HepG2 (cell line): Measurements from ENCODE around the gene SDCCAG8. TPM values are rescaled to one million over a fixed set of nuclear protein-coding genes. Genes with fewer than 3 reads are reported as not detected.

Experiments used
- CEBPG ChIP-seq: IDR thresholded peaks from 2 replicates; pipeline ENCODE4 v1.6.1; 2016
- IRX3 ChIP-seq: sonication (generic); formaldehyde crosslinking; IDR thresholded peaks from 2 replicates; pipeline ENCODE4 v1.8.1; 2023; ENCODE audit warnings: mild to moderate bottlenecking, low read depth, missing genetic modification reagents, borderline replicate concordance
- NCOA5 ChIP-seq: sonication (generic); formaldehyde crosslinking; IDR thresholded peaks from 2 replicates; pipeline ENCODE4 v1.4.0; 2020; ENCODE audit warnings: missing genetic modification reagents
- SMC3 ChIP-seq: IDR thresholded peaks from 2 replicates; pipeline ENCODE4 v1.6.1; 2011; ENCODE audit warnings: low read length, improper control_type of control experiment
- STAG1 ChIP-seq: sonication (generic); formaldehyde crosslinking; IDR thresholded peaks from 2 replicates; pipeline ENCODE4 v1.4.0; 2020; ENCODE audit warnings: missing genetic modification reagents
- U2AF2 ChIP-seq: fragments of 200-400 bp; formaldehyde crosslinking; IDR thresholded peaks from 2 replicates; pipeline ENCODE4 v1.6.1; 2017; ENCODE audit warnings: low read depth, mild to moderate bottlenecking, low read length
- ZFP36L1 ChIP-seq: sonication (generic); formaldehyde crosslinking; IDR thresholded peaks from 2 replicates; pipeline ENCODE4 v1.8.0; 2022; ENCODE audit warnings: mild to moderate bottlenecking, missing genetic modification reagents, moderate library complexity
- ZNF12 ChIP-seq: sonication (generic); formaldehyde crosslinking; IDR thresholded peaks from 2 replicates; pipeline ENCODE4 v1.5.0; 2020; ENCODE audit warnings: missing genetic modification reagents
- ZNF501 ChIP-seq: sonication (generic); formaldehyde crosslinking; IDR thresholded peaks from 2 replicates; pipeline ENCODE4 v1.5.1; 2020; ENCODE audit warnings: mild to moderate bottlenecking, moderate library complexity, missing genetic modification reagents
- ZNF652 ChIP-seq: IDR thresholded peaks from 2 replicates; pipeline ENCODE4 v1.6.1; 2016; ENCODE audit warnings: low read depth, borderline replicate concordance
- ZNF660 ChIP-seq: sonication (generic); formaldehyde crosslinking; IDR thresholded peaks from 2 replicates; pipeline ENCODE4 v1.5.1; 2020; ENCODE audit warnings: mild to moderate bottlenecking, low read depth, missing genetic modification reagents, borderline replicate concordance
- ZNF883 ChIP-seq: sonication (generic); formaldehyde crosslinking; IDR thresholded peaks from 2 replicates; pipeline ENCODE4 v1.5.1; 2020; ENCODE audit warnings: mild to moderate bottlenecking, missing genetic modification reagents; ENCODE audit errors: not compliant biosample characterization
- polyA plus RNA-seq, 8 experiments: library from polyadenylated mRNA; depleted of rRNA in 3 of 8; stranded (reverse) in 7 of 8; unstranded in 1 of 8; fragments of >200 nt; fragmentation: Illumina TruSeq in 4 of 8; extraction: Trizol in 4 of 8; gene quantifications; 2 replicates each; pipeline versions ENCODE4 v1.2.1 to v1.2.3, GENCODE V29; 2011 to 2016; ENCODE audit warnings: low read depth in 4 of 8, missing spikeins in 1 of 8, mixed read lengths in 1 of 8; ENCODE audit not compliant: insufficient read depth in 1 of 8
- total RNA-seq, 5 experiments: library from RNA; depleted of rRNA; stranded (reverse); fragments of >200 nt; fragmentation: Illumina TruSeq; extraction: Trizol; gene quantifications; 2 replicates each; pipeline ENCODE4 v1.2.3, GENCODE V29; 2016; ENCODE audit warnings: low read depth in 1 of 5
- TF ChIP-seq, protein P1 (sequence below): IDR thresholded peaks from 2 replicates; pipeline ENCODE4 v1.6.1; 2012; ENCODE audit warnings: inconsistent platforms
- TF ChIP-seq, protein P2 (sequence below): IDR thresholded peaks from 2 replicates; pipeline ENCODE4 v1.6.1; 2012; ENCODE audit warnings: low read depth, low read length, improper control_type of control experiment
- TF ChIP-seq, protein P3 (sequence below): sonication (generic); formaldehyde crosslinking; IDR thresholded peaks from 2 replicates; pipeline ENCODE4 v1.4.0; 2020; ENCODE audit warnings: missing genetic modification reagents, mild to moderate bottlenecking, borderline replicate concordance

SDCCAG8 gene
- total and polyA plus RNA-seq, 2 of the 13 experiments (the other 11 are each of a cell fraction or from before 2014, with no cell fraction given): 9.5 to 13.4 TPM

DNA sequence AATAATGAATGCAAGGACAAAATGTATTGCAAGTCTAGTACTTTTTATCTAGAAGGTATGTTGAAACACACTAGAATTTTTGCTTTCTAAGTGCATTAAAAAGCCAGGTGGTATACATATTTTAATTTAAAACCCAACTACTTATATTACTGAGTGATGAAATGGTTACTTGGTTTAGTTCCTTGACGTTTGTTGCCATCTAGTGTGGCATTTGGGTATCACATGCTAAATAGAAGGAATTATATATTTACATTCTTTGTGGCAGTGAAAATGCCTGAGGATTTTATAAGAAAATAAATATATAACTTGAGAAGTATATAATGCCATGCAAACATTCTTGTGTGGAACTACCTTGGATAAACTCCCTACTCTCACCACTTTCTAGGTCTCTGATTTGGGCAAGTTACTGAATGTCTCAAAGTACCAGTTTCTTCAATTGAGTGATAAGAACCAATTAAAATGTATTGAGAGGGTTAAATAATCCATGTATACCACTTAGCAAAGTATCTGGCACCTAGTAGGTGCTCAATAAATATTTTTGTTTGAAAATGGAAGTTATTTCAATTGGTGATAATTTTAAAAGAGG is 69.6 kb downstream of the SDCCAG8 start (continued):
- no peak for TF ChIP-seq ZNF12
- TF ChIP-seq, protein P1, sequence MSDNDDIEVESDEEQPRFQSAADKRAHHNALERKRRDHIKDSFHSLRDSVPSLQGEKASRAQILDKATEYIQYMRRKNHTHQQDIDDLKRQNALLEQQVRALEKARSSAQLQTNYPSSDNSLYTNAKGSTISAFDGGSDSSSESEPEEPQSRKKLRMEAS: no peak
- peak; percentile 10; the same call in 1 of the 2 replicates for TF ChIP-seq CEBPG
- no peak for TF ChIP-seq ZNF501 (CRISPR knock-in tag)
- TF ChIP-seq ZNF660 (CRISPR knock-in tag): no peak
- peak; percentile 54 for TF ChIP-seq SMC3
- TF ChIP-seq U2AF2: no peak
- TF ChIP-seq NCOA5 (CRISPR knock-in tag): no peak
- TF ChIP-seq, protein P2, sequence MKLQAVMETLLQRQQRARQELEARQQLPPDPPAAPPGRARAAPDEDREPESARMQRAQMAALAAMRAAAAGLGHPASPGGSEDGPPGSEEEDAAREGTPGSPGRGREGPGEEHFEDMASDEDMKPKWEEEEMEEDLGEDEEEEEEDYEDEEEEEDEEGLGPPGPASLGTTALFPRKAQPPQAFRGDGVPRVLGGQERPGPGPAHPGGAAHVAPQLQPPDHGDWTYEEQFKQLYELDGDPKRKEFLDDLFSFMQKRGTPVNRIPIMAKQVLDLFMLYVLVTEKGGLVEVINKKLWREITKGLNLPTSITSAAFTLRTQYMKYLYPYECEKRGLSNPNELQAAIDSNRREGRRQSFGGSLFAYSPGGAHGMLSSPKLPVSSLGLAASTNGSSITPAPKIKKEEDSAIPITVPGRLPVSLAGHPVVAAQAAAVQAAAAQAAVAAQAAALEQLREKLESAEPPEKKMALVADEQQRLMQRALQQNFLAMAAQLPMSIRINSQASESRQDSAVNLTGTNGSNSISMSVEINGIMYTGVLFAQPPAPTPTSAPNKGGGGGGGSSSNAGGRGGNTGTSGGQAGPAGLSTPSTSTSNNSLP: peak; percentile 64; the same call in 1 of the 2 replicates
- TF ChIP-seq IRX3: no peak
- TF ChIP-seq ZNF652 (CRISPR knock-in tag): peak; percentile 93
- TF ChIP-seq ZNF883 (CRISPR knock-in tag): no peak
- TF ChIP-seq, protein P3, sequence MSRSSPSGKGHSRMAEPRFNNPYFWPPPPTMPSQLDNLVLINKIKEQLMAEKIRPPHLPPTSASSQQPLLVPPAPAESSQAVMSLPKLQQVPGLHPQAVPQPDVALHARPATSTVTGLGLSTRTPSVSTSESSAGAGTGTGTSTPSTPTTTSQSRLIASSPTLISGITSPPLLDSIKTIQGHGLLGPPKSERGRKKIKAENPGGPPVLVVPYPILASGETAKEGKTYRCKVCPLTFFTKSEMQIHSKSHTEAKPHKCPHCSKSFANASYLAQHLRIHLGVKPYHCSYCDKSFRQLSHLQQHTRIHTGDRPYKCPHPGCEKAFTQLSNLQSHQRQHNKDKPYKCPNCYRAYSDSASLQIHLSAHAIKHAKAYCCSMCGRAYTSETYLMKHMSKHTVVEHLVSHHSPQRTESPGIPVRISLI (CRISPR knock-in tag): no peak
- TF ChIP-seq STAG1 (CRISPR knock-in tag): peak; percentile 88
- no peak for TF ChIP-seq ZFP36L1 (CRISPR knock-in tag)
